ENCODE measurements around the gene CLEC2A. TPM values are rescaled to one million over a fixed set of nuclear protein-coding genes. Genes with fewer than 3 reads are reported as not detected.
"Not testable (repeated sequence)": the region's sequence is repeated elsewhere in the genome, so short reads cannot be mapped to it uniquely, and the experiment has no call there.

The CLEC2A gene
- total RNA-seq (2022) = not detected in 2 replicates
- not detected for Bru-seq, nascent RNA
- BruChase-seq, experiment 1, labeled RNA remaining after a 6-hour chase = not detected
- not detected for BruChase-seq, experiment 2, labeled RNA remaining after a 2-hour chase
- long read RNA-seq = 0 reads

DNA sequence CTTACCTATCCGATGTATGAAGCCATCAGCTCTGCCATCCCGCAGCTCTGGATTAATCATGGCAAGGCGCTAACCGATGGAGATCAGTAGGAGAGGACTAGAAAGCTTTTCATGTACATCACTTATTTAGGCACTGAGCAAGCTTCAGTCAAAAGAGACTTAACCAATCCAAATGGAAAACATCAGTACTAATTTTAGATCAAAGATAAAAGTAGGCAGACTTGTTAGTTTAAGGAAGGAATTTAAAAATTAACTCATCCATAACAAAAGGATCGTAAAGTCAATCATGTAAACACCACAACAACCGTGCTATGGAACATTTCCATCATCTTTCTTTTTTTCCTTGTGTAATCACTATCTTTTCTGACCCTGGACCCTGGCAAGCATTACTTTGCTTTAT, at the start of gene CLEC2A:
TSS of gene CLEC2A (minus strand) at position 101 of the 400 bp plus-strand sequence. CDS start at position 60, 41 bp downstream.
- H3K9me3 Mint-ChIP-seq (ENCODE audit: low read depth, unreplicated experiment) = no peaks in the 10 kb centered on the region
- H3K36me3 Mint-ChIP-seq (ENCODE audit: insufficient read depth, unreplicated experiment) = no peaks in the 10 kb centered on the region
- no peak for DNase-seq
- H3K4me3 Mint-ChIP-seq (ENCODE audit: low read depth, unreplicated experiment) = no peak within 1 kb of the TSS
- no peaks in the 10 kb centered on the region for H3K27me3 Mint-ChIP-seq (ENCODE audit: unreplicated experiment)
- intact Hi-C loops (cut with micrococcal nuclease; ENCODE audit: unreplicated experiment) = no loop called here
- no TSS peak for BruUV-seq (replicated peaks)
- no peaks in the 10 kb centered on the region for H3K4me1 Mint-ChIP-seq (ENCODE audit: low read depth, unreplicated experiment)
- H3K27ac Mint-ChIP-seq (ENCODE audit: unreplicated experiment) = no peak within 1 kb of the TSS
- no peak for TF ChIP-seq CTCF (IDR thresholded peaks at IDR 0.05; ENCODE audit: unreplicated experiment)
- CTCF ChIA-PET = no interaction called here

DNA sequence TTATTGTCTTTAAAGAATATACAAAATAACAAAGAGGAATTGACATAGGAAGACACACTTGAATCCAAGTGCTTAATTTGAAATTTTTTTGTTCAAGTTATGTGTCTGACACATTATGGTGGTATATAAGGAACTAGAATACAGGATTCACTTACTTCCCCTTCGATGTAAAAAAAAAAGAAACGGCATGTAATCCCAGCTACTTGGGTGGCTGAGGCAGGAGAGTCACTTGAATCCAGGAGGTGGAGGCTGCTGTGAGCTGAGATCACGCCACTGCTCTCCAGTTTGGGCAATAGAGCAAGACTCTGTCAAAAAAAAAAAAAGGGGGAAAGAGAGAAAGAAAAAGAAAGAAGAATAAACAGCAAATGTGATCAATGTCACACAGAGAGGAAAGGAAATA, 48.0 kb upstream of the CLEC2A start:
- H3K36me3 Mint-ChIP-seq (ENCODE audit: insufficient read depth, unreplicated experiment) = no peaks in the 10 kb centered on the region
- H3K4me1 Mint-ChIP-seq (ENCODE audit: low read depth, unreplicated experiment) = no peaks in the 10 kb centered on the region
- no peak overlapping the region for H3K27ac Mint-ChIP-seq (ENCODE audit: unreplicated experiment)
- no peaks in the 10 kb centered on the region for H3K9me3 Mint-ChIP-seq (ENCODE audit: low read depth, unreplicated experiment)
- no TSS peak for BruUV-seq (replicated peaks)
- TF ChIP-seq CTCF (IDR thresholded peaks at IDR 0.05; ENCODE audit: unreplicated experiment) = no peak
- H3K4me3 Mint-ChIP-seq (ENCODE audit: low read depth, unreplicated experiment) = no peak overlapping the region
- no peak for DNase-seq
- peaks cover 19% of the 10 kb centered on the region for H3K27me3 Mint-ChIP-seq (ENCODE audit: unreplicated experiment)
- intact Hi-C loops (cut with micrococcal nuclease; ENCODE audit: unreplicated experiment) = no loop called here
- CTCF ChIA-PET = no interaction called here

- BruUV-seq (replicated peaks) = no TSS peak
- no peak overlapping the region for H3K27ac Mint-ChIP-seq (ENCODE audit: unreplicated experiment)
- CTCF ChIA-PET = no interaction called here
- no peaks in the 10 kb centered on the region for H3K36me3 Mint-ChIP-seq (ENCODE audit: insufficient read depth, unreplicated experiment)
- no peaks in the 10 kb centered on the region for H3K9me3 Mint-ChIP-seq (ENCODE audit: low read depth, unreplicated experiment)
- no peak overlapping the region for H3K4me3 Mint-ChIP-seq (ENCODE audit: low read depth, unreplicated experiment)
- no peak for DNase-seq
- no peak for TF ChIP-seq CTCF (IDR thresholded peaks at IDR 0.05; ENCODE audit: unreplicated experiment)
- H3K27me3 Mint-ChIP-seq (ENCODE audit: unreplicated experiment) = peaks cover 41% of the 10 kb centered on the region
- H3K4me1 Mint-ChIP-seq (ENCODE audit: low read depth, unreplicated experiment) = no peaks in the 10 kb centered on the region
- intact Hi-C loops (cut with micrococcal nuclease; ENCODE audit: unreplicated experiment) = no loop called here
Measured at GRCh38 chr12:9977916-9978315, 45.7 kb upstream of the CLEC2A start.

- H3K9me3 Mint-ChIP-seq (ENCODE audit: low read depth, unreplicated experiment); BruUV-seq (replicated peaks); intact Hi-C loops (cut with micrococcal nuclease; ENCODE audit: unreplicated experiment); H3K4me3 Mint-ChIP-seq (ENCODE audit: low read depth, unreplicated experiment); H3K36me3 Mint-ChIP-seq (ENCODE audit: insufficient read depth, unreplicated experiment); DNase-seq; H3K27ac Mint-ChIP-seq (ENCODE audit: unreplicated experiment); H3K4me1 Mint-ChIP-seq (ENCODE audit: low read depth, unreplicated experiment); CTCF ChIA-PET: not testable (repeated sequence)
- peaks cover 44% of the 10 kb centered on the region for H3K27me3 Mint-ChIP-seq (ENCODE audit: unreplicated experiment)
Measured at GRCh38 chr12:9976626-9977025, 44.5 kb upstream of the CLEC2A start.

DNA sequence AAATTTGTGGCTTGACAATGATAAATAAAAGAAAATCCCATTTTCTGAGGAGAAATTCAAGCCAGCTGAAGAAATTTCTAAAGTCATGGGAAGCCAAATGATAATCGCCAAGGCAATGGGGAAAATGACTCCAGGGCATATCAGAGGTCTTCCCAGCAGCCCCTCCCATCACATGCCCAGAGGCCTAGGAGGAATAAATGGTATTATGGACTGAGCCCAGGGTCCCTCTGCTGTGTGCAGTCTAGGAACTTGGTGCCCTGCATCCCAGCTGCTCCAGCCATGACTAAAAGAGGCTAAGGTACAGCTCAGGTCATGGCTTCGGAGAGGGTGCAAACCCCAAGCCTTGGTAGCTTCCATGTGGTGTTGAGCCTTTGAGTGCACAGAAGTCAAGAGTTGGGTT, 43.4 kb upstream of the CLEC2A start:
- no peak for DNase-seq
- no peaks in the 10 kb centered on the region for H3K4me1 Mint-ChIP-seq (ENCODE audit: low read depth, unreplicated experiment)
- no peak overlapping the region for H3K4me3 Mint-ChIP-seq (ENCODE audit: low read depth, unreplicated experiment)
- BruUV-seq (replicated peaks) = no TSS peak
- TF ChIP-seq CTCF (IDR thresholded peaks at IDR 0.05; ENCODE audit: unreplicated experiment) = no peak
- H3K27ac Mint-ChIP-seq (ENCODE audit: unreplicated experiment) = no peak overlapping the region
- intact Hi-C loops (cut with micrococcal nuclease; ENCODE audit: unreplicated experiment) = no loop called here
- CTCF ChIA-PET = no interaction called here
- no peaks in the 10 kb centered on the region for H3K9me3 Mint-ChIP-seq (ENCODE audit: low read depth, unreplicated experiment)
- no peaks in the 10 kb centered on the region for H3K36me3 Mint-ChIP-seq (ENCODE audit: insufficient read depth, unreplicated experiment)
- peaks cover 42% of the 10 kb centered on the region for H3K27me3 Mint-ChIP-seq (ENCODE audit: unreplicated experiment)

DNA sequence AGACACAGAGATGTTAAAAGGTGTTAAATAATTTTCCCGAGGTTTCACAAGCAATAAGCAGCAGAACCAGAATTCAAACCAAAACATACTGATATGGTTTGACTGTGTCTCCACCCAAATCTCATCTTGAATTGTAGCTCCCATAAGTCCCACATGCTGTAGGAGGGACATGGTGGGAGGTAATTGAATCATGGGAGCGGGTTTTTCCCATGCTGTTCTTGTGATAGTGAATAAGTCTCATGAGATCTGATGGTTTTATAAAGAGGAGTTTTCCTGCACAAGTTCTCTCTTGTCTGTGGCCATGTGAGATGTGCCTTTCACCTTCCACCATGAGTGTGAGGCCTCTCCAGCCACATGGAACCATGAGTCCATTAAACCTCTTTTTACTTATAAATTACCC, 42.6 kb upstream of the CLEC2A start:
- intact Hi-C loops (cut with micrococcal nuclease; ENCODE audit: unreplicated experiment); H3K36me3 Mint-ChIP-seq (ENCODE audit: insufficient read depth, unreplicated experiment); BruUV-seq (replicated peaks); CTCF ChIA-PET; H3K4me1 Mint-ChIP-seq (ENCODE audit: low read depth, unreplicated experiment); H3K27ac Mint-ChIP-seq (ENCODE audit: unreplicated experiment); H3K9me3 Mint-ChIP-seq (ENCODE audit: low read depth, unreplicated experiment); DNase-seq; H3K4me3 Mint-ChIP-seq (ENCODE audit: low read depth, unreplicated experiment): not testable (repeated sequence)
- peaks cover 33% of the 10 kb centered on the region for H3K27me3 Mint-ChIP-seq (ENCODE audit: unreplicated experiment)
